SK-N-SH treated with all-trans-retinoic acid at 6 μM for 48 hours (cell line): ENCODE results near the gene TCP11L1.

ENCODE experiments used
- ARNTL ChIP-seq: fragments of 450-650 bp; formaldehyde crosslinking; IDR thresholded peaks from 2 replicates; pipeline ENCODE4 v1.5.0; 2020; ENCODE audit warnings: low read depth, mild to moderate bottlenecking, moderate library complexity, borderline replicate concordance
- ESRRG ChIP-seq: fragments of 250-450 bp; sonication (Bioruptor Pico); IDR thresholded peaks from 2 replicates; pipeline ENCODE4 v1.6.1; 2021; ENCODE audit warnings: mild to moderate bottlenecking
- PATZ1 ChIP-seq: fragments of 250-450 bp; sonication (Bioruptor Pico); IDR thresholded peaks from 2 replicates; pipeline ENCODE4 v1.8.0; 2020; ENCODE audit warnings: mild to moderate bottlenecking, moderate library complexity, borderline replicate concordance
- TSHZ2 ChIP-seq: fragments of 250-450 bp; sonication (Bioruptor Pico); IDR thresholded peaks from 2 replicates; pipeline ENCODE4 v1.5.0; 2020; ENCODE audit warnings: mild to moderate bottlenecking, moderate library complexity
- ZNF565 ChIP-seq: fragments of 450-650 bp; formaldehyde crosslinking; conservative IDR thresholded peaks from 2 replicates; pipeline ENCODE4 v1.5.0; 2020; ENCODE audit warnings: low read depth, mild to moderate bottlenecking, moderate library complexity
- ZNF8 ChIP-seq: fragments of 450-650 bp; formaldehyde crosslinking; IDR thresholded peaks from 2 replicates; pipeline ENCODE4 v1.5.0; 2020; ENCODE audit warnings: mild to moderate bottlenecking, moderate library complexity

- TF ChIP-seq ZNF565 (CRISPR knock-in tag) (no peak), TSHZ2 (CRISPR knock-in tag) (no peak), ARNTL (CRISPR knock-in tag) (no peak), ESRRG (CRISPR knock-in tag) (no peak), PATZ1 (CRISPR knock-in tag) (no peak), ZNF8 (CRISPR knock-in tag) (no peak)
Measured at GRCh38 chr11:32991898-32992297, 47.5 kb upstream of the TCP11L1 start.
